SU-DHL-6 (cell line): ENCODE results near the gene PRMT6.
"Not testable (repeated sequence)": the region's sequence is repeated elsewhere in the genome, so short reads cannot be mapped to it uniquely, and the experiment has no call there.

ENCODE experiments used
- CTCF ChIP-seq: fragments of 200-600 bp; sonication (generic); IDR thresholded peaks from one replicate; pipeline ENCODE4 v1.5.1; 2017; ENCODE audit warnings: antibody characterized with exemption, mild to moderate bottlenecking, low read length, moderate library complexity; ENCODE audit not compliant: insufficient read depth, poor library complexity, severe bottlenecking
- EZH2phosphoT487 ChIP-seq: fragments of 200-600 bp; sonication (generic), shearing (Covaris generic); conservative IDR thresholded peaks from 2 replicates; pipeline ENCODE4 v1.6.1; 2018; ENCODE audit warnings: mild to moderate bottlenecking, antibody characterized with exemption, low read length, moderate library complexity, mixed read lengths

DNA sequence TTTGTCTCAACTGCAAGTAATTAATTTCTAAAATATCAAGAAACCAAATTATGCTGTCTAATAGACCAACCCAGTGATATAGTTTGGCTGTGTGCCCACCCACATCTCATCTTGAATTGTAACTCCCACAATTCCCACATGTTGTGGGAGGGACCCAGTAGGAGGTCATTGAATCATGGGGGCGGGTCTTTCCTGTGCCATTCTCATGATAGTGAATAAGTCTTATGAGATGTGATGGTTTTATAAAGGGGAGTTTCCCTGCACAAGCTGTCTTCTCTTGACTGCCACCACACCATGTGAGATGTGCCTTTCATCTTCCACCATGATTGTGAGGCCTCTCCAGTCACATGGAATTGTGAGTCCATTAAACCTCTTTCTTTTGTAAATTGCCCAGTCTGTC, 36.9 kb downstream of the PRMT6 start:
- TF ChIP-seq CTCF, EZH2phosphoT487: not testable (repeated sequence)
